ENCODE results near the gene TNPO3.

- no peak for TF ChIP-seq CTCF (IDR thresholded peaks at IDR 0.05; ENCODE audit: poor library complexity, severe bottlenecking)
- TF ChIP-seq POLR2AphosphoS5 (IDR thresholded peaks at IDR 0.05) = no peak
- TF ChIP-seq EZH2 (IDR thresholded peaks at IDR 0.05; ENCODE audit: borderline replicate concordance, insufficient read depth, low read length, poor library complexity, severe bottlenecking) = no peak
- no peak for TF ChIP-seq RAD21 (conservative IDR thresholded peaks at IDR 0.05)
- TF ChIP-seq EP300 (conservative IDR thresholded peaks at IDR 0.05; ENCODE audit: poor library complexity, severe bottlenecking) = no peak
- no peak for TF ChIP-seq MXI1 (conservative IDR thresholded peaks at IDR 0.05; ENCODE audit: poor library complexity, severe bottlenecking)
- TF ChIP-seq TAF1 (IDR thresholded peaks at IDR 0.05; ENCODE audit: low read depth) = no peak
- no peak for TF ChIP-seq SMC3 (conservative IDR thresholded peaks at IDR 0.05; ENCODE audit: poor library complexity)
Observed at GRCh38 chr7:128982105-128982504, 72.8 kb downstream of the TNPO3 start.

All from neural cell (in vitro differentiated cells).